SHP77 treated with DMSO at 0.1 percent for 48 hours (cell line): ENCODE data around the gene VWA5A.
A peak's percentile ranks its signal among the peaks of the same experiment; 100 is the strongest.
"Not testable (repeated sequence)": the region's sequence is repeated elsewhere in the genome, so short reads cannot be mapped to it uniquely, and the experiment has no call there.

Experiments used
- DNase-seq: peaks from one replicate; lab custom pipeline; 2025; lab: John Stamatoyannopoulos, UW

VWA5A gene

DNA sequence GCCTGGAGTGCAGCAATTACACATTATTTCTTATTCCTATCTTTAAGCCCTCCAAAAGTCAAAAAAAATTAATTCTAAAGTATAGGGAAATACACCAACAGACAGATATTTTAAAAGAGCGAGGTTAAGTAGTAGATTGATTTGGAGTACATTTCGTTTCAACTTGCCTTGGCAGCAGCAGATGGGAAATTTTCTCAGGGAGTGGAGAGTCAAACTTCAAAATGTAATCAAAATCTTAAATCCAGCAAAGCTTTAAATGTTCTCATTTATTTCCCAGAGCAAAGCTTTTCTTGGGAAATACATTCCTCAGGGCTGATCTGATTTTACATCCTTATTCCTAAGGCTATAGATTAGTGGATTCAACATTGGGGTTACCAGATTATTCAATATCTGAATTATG is 21.9 kb upstream of the VWA5A start:
- no peak for DNase-seq

DNA sequence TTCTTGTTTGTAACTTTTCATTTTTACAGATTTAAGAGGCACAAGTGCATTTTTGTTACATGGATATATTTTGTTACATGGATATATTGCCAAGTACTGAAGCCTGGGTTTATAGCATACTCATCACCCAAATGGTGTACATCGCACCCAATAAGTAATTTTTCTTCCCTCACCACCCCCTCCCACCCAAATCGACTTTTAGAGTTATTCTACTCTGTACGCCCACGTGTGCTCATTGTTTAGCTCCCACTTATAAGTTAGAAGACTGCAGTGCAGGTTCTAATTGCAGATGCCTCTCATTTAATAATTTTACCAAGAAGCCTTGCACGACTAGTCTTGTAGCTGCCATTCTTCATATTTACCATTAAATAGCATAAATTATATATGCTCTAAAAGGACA is 20.5 kb upstream of the VWA5A start:
- no peak for DNase-seq

DNA sequence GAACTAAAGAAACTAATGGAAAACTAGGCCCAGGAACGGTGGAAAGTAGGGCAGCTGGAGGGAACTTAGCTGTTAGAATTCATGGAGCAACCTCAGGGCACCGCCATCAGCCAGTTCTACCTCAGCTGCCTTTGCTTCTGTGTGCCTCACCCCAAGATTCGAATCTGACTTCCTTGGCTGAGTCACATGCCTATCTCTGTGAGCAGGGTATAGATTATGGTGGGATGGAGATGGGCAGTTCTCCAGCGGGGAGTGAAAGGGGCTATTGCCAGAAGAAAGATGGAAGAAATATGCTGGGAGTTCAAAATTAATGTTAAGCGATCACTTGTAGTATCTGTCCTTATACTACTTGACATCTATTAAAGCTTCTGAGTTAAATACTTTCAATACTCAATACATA is 18.9 kb upstream of the VWA5A start:
- no peak for DNase-seq

DNA sequence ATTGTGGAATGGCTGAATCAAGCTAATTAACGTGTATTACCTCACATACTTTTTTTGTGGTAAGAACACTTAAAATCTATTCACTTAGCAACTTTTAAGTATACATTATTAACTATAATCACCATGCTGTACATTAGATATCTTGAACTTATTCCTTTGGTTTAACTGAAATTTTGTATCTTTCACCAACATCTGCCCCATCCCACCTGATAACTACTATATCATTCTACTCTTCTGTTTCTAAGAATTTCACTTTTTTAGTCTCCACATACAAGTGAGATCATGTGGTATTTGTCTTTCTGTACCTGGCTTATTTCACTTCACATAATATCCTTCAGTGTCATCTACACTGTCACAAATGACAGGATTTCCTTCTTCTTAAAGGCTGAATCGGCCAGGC is 17.1 kb upstream of the VWA5A start:
- no peak for DNase-seq

DNA sequence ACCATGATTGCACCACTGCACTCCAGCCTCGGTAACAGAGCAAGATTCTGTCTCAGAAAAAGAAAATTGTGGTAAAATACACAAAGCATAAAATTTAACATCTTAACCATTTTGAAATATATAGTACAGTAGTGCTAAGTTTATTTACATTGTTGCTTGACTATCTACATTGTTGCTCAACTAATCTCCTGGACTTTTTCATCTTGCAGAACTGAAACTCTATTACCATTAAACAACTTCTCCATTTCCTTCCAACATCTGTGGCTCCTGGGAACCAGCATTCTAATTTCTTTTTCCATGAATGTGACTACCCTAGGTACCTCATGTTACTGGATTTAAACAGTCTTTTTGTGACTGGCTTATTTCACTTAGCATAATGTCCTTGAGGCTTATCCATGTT is 13.5 kb upstream of the VWA5A start:
- DNase-seq = no peak

DNA sequence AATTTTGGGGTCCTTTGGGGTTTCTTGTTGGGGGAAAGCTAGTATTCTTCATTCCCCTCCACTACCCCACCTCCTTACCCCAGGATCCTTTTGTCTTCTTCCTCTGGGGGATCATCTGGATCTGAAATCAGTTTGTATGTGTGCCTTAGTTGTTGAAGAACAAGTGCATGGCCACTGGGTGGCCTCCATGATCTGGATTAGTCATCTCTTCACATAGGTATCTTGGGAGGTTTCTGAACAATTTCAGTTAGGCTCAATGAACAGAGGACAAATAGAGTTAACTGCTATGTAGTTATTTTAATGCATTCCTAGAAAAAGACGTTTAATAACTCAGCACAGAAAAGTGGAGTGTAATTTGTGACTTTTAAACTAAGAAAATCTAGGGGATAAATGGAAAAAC is 7.1 kb upstream of the VWA5A start:
- DNase-seq = no peak

DNA sequence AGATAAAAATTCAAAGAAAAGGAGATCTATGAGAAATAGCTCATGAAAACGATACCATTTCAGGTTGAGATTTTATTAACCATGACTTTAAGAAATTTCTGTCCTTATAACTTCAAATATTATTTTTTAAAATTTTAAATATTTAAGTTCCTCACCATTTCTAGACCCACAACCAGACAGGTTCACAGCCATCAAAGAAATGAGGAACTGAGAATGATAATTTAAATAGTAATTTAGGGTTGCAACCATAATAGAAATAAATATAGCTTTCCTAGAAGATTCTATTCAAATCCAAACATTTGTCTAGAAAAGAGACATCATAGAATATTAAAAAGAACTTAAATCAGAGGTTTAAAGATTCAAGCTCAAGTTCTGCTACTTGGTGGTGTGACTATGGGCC is 5.9 kb upstream of the VWA5A start:
- no peak for DNase-seq

DNA sequence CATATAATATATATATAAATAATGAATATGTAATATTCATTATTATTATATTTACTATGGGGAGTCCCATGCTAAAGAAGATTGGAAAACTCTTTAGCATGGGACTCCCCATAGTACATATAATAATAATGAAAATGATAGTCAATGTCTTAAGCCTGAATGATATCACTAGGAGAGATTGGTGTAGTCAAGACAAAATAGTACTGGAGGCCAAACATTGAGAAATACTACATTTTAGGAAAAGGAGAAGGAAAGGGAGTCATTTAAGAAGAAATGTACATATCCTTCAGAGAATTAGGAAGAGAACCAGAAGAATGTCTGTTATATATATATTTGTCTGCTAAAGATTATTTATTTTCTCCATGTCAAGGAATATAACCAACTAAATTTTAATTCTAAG is 5.0 kb upstream of the VWA5A start:
- no peak for DNase-seq

DNA sequence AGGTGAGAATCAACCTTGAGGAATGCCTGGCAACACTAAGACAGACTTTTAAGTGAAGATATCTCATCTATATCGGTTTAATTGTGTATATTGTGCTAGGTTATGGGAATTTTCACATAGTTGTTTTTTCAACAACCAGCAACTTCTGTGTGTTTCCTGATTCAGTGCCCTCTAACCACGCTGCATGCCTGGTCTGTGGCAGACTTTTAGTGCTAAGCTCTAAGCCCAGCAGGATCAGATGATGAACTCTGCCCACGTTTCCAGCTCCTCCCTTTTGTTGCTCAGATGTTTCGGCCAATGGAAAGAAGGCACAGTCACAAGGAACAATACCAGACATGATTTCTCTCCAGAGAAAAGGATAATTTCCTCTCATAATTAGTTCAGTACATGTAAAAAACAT is 1.4 kb upstream of the VWA5A start:
- DNase-seq = no peak

DNA sequence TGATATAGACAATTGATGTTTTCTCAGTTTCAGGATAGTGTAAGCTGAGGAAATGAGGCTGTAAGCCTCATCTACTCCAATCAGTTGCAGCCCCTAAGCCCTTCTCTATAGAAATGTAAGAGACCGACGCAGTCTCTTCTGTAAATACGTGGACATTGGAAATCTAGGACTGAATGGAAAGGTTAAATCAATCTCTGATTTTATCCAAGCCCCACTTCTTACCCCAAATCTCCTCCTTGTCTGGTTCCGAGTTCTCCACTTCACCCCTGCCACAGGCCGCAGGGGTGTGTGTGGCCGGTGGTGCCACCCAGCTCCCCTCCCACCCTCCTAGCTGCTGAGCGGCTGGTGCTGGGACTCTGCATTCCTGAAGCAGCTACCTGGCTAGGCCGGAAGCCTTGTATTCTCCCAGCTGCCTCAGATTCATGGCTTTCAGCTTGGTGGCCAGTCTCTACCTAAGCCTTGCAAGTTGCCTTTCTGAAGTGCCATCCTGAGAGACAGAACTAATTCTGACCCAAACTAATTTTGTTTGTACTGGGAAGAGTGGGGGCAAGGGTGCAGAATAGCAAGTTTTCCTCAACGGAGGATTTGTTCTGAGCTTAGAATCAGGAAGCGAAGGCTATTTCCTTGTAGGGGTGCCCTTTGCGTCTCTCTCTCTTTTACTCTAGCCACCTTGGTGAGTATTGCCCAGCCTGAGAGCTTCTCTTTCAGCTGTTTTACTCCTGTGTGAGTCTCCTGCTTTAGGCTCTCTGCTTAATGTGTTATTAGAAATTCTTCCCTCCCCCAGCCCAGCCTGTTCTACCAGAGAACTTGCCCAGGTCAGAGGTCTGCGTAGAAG is 749 bp downstream of the VWA5A start:
- DNase-seq = peak; percentile 10

DNA sequence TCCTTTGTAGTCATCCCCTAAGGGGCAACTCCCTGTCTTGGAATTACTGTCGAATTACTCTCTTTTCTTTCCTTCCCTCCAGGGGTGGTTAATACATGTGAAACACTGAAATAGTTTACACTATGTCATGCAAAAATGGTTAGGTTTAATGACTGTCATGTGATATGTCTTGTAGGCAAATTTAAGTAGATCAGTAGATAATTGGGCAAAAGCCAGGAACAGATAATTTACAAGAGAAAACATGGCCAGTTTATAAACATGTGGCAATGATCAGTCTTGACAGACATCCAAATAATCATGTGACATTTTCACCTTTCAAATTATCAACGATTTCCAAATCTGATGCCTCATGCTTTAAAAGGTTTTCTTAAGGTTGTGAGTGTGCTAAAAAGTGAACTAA is 3.9 kb downstream of the VWA5A start:
- no peak for DNase-seq

DNA sequence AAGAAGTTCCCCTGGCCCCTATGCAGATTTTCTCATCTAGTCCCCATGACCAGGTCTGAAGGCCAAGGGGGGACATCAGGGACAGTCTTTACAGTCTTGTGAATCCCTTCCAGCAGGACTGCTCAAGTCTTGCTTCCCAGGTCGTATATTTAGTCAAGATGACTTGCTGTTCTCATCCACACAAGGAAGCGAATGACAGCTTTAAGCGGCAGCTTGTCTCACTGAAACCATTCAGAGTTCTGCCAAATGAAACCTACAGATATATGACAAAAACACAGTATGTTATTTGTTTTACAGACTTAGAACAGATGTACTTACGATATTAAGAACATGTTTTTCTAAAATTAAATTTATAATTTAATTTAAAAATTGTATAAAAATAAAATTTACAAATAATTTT is 5.6 kb downstream of the VWA5A start:
- no peak for DNase-seq

DNA sequence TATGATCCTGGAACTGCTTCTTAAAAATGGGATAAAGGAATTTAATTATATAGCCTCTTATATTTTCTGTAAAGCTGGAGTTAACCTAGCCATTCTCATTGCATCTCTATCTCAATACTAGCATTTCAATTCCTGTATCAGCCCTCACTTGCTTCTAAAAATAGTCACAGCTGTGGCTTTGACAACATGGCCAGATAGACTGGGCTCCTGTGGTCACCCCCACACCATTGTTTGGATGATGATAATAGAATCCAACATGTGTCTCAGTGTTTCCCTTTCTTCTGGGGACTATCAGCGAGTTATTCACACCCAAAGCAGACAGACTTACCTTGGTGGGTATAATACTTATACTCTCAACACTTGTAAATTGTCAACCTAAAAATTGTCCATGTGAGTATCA is 6.9 kb downstream of the VWA5A start:
- DNase-seq = no peak

DNA sequence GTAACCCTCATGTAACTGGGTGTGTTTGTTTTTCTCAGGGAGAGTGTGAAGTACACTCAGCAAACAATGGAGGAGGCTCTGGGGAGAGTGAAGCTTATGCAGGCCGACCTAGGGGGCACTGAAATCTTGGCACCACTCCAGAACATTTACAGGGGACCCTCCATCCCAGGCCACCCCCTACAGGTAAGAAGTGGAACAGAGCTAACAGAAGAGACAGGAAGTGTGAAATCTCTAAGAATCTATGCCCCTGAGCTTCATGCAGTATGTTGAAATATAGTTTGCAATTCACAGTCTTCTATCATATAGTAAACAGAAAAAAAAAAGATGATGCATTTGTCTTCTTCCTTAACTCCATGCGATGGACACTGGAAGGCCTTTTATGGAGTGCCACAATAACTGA is 8.4 kb downstream of the VWA5A start:
- DNase-seq = no peak

DNA sequence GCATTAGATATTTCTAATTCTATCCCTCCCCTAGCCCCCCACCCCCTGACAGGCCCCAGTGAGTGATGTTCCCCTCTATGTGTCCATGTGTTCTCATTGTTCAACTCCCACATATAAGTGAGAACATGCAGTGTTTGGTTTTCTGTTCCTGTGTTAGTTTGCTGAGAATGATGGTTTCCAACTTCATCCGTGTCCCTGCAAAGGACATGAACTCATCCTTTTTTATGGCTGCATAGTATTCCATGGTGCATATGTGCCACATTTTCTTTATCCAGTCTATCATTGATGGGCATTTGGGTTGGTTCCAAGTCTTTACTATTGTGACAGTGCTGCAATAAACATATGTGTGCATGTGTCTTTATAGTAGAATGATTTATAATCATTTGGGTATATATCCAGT is 11.9 kb downstream of the VWA5A start:
- DNase-seq = not testable (repeated sequence)

DNA sequence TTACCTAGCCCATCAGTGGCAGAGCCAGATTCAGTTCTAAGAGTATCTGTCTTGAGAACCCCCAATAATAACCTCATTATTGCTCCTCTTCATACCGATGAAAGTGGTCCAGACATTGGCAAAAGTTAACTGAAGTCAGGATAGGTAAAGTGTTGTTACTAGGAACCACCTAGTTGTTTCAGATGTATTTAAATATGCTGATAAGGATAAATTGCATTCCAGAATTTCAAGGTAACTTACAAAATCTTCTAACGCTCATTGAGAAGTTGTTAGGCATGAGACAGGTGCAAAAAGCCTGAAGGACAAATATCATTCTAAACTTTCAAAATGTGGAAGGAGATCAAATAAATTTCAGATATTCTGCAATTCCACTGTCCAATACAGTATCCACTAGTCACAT is 27.8 kb downstream of the VWA5A start:
- no peak for DNase-seq

DNA sequence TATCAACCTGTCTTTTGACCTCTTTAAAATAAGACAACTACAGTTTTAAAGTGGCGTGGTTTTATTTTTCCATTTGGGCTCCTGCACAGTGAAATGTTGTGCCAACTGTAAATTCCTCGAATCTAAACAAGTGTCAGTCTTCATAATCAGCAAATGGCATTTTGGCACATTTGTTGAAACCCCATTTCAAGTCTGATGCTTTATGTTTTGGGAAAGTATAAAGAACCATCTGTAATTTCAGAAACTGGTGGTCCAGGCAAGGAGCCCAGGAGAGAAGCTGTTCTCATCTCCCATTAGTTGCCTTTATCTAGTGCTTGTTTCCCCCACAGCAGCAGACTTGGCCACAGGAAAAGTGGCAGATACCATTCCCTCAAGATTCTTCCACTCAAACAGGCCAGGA is 32.7 kb downstream of the VWA5A start:
- DNase-seq = no peak

DNA sequence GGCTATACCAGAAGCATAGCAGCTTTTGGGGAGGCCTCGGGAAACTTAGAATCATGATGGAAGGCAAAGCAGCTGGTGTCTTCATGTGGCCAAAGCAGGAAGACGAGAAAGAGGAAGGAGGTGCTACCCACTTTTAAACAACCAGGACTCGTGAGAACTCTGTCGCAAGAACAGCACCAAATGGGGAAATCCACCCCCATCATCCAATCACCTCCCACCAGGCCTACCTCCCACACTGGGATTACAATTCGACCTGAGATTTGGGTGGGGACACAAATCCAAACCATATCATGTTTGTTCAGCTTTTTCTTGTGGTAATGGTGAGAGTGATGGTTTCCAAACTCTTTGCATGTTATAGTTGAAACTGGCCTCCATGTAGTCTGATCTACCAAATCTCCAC is 35.4 kb downstream of the VWA5A start:
- DNase-seq = no peak

DNA sequence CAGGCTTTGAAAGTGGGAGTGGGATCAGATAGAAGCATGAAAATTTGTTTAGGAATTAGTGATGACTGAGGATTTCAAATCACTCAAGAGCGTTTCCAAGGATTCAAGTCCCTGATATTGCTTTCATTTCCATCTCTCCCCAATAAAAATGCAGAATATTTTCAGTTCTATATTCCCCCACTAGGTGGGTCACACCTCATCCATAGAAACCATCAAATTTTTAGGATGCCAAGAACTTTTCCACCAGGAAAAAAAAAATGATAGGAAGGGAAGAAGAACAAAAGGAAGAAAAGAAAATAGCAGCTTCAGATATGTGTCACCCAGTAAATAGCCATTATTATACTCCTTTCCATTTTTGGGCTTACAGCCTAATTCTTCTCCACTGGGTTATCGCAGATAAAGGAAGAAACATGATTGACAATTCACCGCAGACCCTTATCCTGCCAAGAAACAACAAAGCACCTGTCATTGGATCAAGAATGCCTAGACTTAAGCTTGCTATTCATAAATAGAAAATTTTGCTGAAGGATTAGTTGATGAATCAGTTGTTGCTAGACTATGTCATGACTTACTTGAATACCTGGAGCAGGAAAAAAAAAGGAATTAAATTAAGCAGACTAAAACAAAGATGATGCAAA is 37.6 kb downstream of the VWA5A start:
- DNase-seq = no peak

DNA sequence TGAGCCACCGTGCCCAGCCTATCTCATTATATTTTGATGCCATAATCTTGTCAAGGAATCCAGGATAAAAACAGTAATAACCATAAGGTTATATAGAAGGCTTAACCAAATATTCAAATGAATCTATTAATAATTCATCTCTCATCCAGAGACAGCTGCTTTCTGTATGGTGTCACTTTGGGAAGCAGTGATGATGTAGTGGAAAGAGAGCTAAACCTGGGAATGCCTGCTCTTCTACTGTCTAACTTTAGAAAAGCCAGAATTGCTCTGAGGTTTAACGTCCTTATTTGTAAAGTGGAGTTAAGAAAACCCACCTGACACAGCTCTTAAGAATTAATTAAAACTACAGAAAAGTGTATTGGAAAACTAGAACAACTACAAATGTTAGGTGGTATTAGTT is 38.6 kb downstream of the VWA5A start:
- no peak for DNase-seq

DNA sequence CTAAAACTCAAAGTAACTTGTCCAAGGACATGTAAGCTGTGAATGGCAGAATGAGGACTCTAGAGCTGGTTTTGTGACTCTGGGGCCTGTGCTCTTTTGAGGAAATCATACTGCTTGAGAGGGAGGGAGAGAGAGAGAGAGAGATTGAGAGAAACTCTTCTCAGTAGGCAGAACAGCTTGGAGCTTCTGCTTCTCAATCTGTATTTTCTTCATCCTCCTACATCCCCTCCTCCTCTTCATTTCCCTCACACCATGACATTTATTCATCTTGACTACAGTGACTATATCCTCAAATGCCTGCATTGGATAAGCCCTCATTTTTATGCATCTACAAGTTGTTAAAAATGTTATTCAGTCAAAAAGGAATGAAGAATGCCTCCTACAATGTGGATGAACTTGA is 44.2 kb downstream of the VWA5A start:
- DNase-seq = no peak

DNA sequence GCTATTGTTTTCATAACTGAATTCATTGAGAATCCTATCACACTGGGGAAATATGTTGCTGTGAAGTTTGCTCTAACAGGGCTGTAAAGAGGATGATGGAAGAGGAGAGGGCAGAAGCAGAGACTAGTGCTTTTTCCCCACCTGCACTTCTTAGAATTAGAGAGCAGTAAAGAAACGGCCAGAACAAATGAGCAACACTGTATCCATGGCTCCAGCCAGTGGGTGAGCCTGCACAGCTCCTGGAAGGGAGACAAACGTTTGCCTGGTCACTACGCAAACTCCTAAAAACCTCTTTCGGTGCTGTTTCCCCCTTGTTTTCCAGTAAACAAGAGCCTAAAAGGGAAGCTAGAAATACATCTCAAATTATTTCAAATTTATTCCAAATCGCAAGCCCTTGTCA is 45.7 kb downstream of the VWA5A start:
- no peak for DNase-seq

DNA sequence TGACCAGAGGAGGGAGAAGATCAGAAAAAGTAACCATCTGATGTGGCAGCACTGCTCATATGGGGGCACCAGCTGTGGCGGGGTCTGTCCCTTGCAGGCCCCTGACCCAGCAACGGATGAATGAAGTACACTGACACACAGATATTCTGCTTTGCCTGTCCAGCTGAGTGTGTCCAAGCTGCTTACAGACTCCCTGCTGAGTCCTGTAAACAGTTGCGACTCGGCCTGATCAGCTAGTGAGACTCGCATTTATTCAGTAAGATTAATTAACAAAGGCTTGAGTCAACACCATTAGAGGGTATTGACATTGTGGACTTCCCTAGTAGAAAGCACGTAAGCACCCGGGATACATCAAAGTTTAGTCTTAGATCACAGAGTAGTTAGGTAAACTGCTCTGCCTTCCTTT is 52.6 kb downstream of the VWA5A start:
- DNase-seq = no peak

DNA sequence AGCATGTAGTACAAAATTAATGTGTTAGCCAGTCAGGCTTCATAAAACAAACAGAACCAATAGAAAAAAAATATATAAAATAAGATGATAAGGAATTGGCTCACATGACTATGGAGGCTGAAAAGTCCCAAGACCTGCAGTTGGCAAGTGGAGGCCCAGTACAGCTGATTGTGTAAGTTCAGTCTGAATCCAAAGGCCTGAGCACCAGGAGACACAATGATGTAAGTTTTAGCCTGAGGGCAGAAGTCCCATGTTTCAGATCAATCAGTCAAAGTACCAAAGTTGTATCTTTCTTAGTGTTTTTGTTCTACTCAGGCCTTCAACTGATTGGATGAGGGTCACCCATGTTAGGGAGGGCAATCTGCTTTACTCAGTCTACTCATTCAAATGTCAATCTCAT is 53.5 kb downstream of the VWA5A start:
- DNase-seq = no peak
